ENCODE data around the gene UGT8.
"Not testable (repeated sequence)": the region's sequence is repeated elsewhere in the genome, so short reads cannot be mapped to it uniquely, and the experiment has no call there.

UGT8 gene

DNA sequence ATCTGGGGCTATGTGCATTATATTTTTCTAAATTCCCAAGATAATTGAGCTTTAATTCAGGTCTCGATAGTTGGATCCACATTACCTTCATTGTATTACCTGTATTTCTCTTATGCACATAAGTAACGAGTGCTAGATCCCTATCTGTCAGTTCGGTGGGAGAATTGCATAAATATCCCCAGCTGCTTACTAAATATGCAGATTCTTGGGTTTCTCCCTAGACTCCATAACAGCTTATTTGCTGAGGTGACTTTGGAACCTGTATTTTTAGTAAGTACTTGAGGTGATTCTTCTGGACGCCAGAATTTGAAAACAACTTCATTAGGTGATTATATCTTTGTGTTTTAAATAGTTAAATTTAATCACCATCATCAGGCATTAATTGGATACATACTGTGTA lies 15.0 kb downstream of the UGT8 start:
- no peak overlapping the region for H3K9ac ChIP-seq (ENCODE audit: low read length)
- no peaks in the 10 kb centered on the region for H3K9me3 ChIP-seq (ENCODE audit: control insufficient read depth, low read length)
- H3K36me3 ChIP-seq (ENCODE audit: control insufficient read depth, insufficient read depth, low read length, severe bottlenecking), result no peaks in the 10 kb centered on the region
- no peak overlapping the region for H3K4me3 ChIP-seq (ENCODE audit: low read length)
- DNase-seq (ENCODE audit: low read depth), result no peak
- no peaks in the 10 kb centered on the region for H3K4me1 ChIP-seq (ENCODE audit: control insufficient read depth, insufficient read depth, low read length)
- no peaks in the 10 kb centered on the region for H3K27me3 ChIP-seq (replicated peaks; ENCODE audit: control insufficient read depth, insufficient read depth, low read length)

DNA sequence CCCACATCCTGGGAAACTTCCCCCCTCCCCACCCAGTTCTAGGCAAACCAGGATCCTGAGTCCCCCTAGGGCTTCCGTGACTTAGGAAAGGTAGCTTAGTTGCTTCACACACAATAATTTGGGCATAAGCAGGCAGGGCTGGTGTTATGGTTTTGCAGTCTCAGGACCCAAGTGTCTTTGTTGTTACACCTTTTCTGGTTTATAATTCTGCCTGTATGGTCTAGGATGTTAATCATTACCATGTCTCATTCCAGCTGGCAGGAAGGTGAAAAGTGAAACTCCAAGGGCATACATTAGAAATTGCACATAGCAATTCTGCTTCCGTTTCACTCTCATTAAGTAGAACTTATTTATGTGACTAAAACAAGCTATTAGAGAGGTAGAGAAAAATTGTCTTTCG lies 16.8 kb downstream of the UGT8 start:
- DNase-seq (ENCODE audit: low read depth), result no peak
- H3K4me3 ChIP-seq (ENCODE audit: low read length), result no peak overlapping the region
- H3K9me3 ChIP-seq (ENCODE audit: control insufficient read depth, low read length), result no peaks in the 10 kb centered on the region
- no peaks in the 10 kb centered on the region for H3K4me1 ChIP-seq (ENCODE audit: control insufficient read depth, insufficient read depth, low read length)
- no peaks in the 10 kb centered on the region for H3K27me3 ChIP-seq (replicated peaks; ENCODE audit: control insufficient read depth, insufficient read depth, low read length)
- no peaks in the 10 kb centered on the region for H3K36me3 ChIP-seq (ENCODE audit: control insufficient read depth, insufficient read depth, low read length, severe bottlenecking)
- H3K9ac ChIP-seq (ENCODE audit: low read length), result no peak overlapping the region

DNA sequence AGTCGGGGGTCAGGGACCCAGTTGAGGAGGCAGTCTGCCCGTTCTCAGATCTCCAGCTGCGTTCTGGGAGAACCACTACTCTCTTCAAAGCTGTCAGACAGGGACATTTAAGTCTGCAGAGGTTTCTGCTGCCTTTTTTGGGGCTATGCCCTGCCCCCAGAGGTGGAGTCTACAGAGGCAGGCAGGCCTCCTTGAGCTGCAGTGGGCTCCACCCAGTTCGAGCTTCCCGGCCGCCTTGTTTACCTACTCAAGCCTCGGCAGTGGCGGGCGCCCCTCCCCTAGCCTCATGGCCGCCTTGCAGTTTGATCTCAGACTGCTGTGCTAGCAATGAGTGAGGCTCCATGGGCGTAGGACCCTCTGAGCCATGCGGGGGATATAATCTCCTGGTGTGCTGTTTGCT lies 17.4 kb downstream of the UGT8 start:
- H3K27me3 ChIP-seq (replicated peaks; ENCODE audit: control insufficient read depth, insufficient read depth, low read length); H3K36me3 ChIP-seq (ENCODE audit: control insufficient read depth, insufficient read depth, low read length, severe bottlenecking); DNase-seq (ENCODE audit: low read depth); H3K9me3 ChIP-seq (ENCODE audit: control insufficient read depth, low read length); H3K4me1 ChIP-seq (ENCODE audit: control insufficient read depth, insufficient read depth, low read length); H3K4me3 ChIP-seq (ENCODE audit: low read length); H3K9ac ChIP-seq (ENCODE audit: low read length): not testable (repeated sequence)

DNA sequence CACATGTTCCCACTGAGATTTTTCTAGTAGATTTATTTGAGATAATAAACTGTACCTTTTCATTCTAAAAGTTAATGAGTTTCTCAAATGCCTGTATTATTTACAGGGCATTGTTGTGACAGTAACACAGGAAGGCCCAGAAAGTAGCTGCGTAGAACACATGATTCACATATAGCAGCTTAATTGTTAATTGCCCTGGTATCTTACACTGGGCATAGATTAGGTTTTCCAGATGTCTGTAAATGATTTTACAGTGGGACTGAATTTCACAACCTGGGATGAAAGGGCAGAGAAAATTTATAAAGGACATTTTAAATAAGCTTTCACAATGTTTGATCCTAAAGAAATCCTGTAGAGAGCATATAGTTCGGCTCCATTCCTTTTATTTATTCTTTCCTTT lies 27.6 kb downstream of the UGT8 start:
- DNase-seq (ENCODE audit: low read depth), result no peak
- Histone ChIP-seq H3K9me3 (ENCODE audit: control insufficient read depth, low read length) (no peaks in the 10 kb centered on the region), H3K4me1 (ENCODE audit: control insufficient read depth, insufficient read depth, low read length) (no peaks in the 10 kb centered on the region), H3K9ac (ENCODE audit: low read length) (no peak overlapping the region), H3K36me3 (ENCODE audit: control insufficient read depth, insufficient read depth, low read length, severe bottlenecking) (no peaks in the 10 kb centered on the region), H3K27me3 (replicated peaks; ENCODE audit: control insufficient read depth, insufficient read depth, low read length) (no peaks in the 10 kb centered on the region), H3K4me3 (ENCODE audit: low read length) (no peak overlapping the region)

DNA sequence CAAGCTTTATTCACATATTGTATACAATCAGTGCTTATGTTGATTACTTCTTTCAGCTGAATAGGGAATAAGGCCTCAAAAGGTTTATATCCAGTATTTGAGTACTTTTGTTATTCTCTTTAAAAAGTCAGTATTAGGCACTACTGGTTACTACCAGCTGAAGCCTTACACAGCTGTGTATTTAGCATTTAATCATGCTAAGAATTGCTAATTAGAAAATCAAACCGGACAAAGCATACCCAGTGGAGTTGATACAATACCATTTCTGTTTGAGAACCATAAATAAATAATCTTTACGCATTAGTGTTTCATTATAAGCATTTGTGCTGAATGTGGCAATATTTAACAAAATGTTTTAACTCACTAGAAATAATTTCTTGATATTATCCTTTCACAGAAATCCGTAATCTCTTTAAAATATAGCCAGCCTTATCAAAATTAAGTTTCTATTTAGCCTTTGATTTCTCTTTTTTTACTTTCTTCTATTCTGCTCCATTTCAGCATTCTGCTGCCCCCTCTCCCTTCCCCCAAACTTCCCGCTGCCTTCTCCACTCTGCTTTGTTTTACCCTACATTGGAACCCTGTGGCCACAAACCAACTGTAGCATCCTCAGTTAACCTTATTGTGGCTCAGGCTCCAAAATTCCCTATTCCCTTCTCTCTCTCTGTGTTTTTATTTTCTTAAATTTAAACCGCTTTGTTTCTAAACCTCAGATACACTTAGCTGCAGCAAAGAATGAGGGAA lies 37.8 kb downstream of the UGT8 start:
- DNase-seq (ENCODE audit: low read depth), result no peak
- no peak overlapping the region for H3K4me3 ChIP-seq (ENCODE audit: low read length)
- no peaks in the 10 kb centered on the region for H3K4me1 ChIP-seq (ENCODE audit: control insufficient read depth, insufficient read depth, low read length)
- H3K36me3 ChIP-seq (ENCODE audit: control insufficient read depth, insufficient read depth, low read length, severe bottlenecking), result no peaks in the 10 kb centered on the region
- no peaks in the 10 kb centered on the region for H3K9me3 ChIP-seq (ENCODE audit: control insufficient read depth, low read length)
- H3K27me3 ChIP-seq (replicated peaks; ENCODE audit: control insufficient read depth, insufficient read depth, low read length), result no peaks in the 10 kb centered on the region
- H3K9ac ChIP-seq (ENCODE audit: low read length), result no peak overlapping the region

DNA sequence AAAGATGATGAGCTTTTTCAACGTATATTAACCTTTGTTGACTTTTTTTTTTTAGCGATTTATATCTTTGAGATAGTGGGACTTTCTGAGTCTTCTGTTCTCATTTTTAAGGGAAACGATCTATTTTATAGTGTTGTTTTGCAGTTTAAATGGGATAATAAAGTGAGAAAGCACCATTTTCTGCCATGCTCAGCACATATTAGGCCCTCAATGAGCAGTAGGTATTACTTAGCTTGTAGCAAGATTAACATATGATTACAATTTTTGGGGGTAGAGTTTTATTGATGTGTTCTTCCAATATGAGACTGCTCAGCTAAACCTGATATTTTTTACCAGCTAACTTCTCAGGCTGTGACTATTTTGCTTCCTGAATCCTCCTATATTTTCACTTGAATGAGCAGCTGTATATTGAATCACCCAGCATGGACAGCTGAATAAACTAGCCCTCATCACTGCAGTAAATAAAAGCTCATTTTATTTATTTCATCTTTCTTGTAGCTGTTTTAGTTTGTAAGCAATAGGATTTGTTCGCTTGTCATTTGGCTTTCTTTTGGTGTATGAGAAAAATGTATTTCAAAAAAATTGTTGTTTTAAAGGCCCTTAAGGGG lies 43.7 kb downstream of the UGT8 start:
- Histone ChIP-seq H3K9me3 (ENCODE audit: control insufficient read depth, low read length) (no peaks in the 10 kb centered on the region), H3K27me3 (replicated peaks; ENCODE audit: control insufficient read depth, insufficient read depth, low read length) (no peaks in the 10 kb centered on the region), H3K4me1 (ENCODE audit: control insufficient read depth, insufficient read depth, low read length) (no peaks in the 10 kb centered on the region), H3K36me3 (ENCODE audit: control insufficient read depth, insufficient read depth, low read length, severe bottlenecking) (no peaks in the 10 kb centered on the region), H3K4me3 (ENCODE audit: low read length) (no peak overlapping the region), H3K9ac (ENCODE audit: low read length) (no peak overlapping the region)
- DNase-seq (ENCODE audit: low read depth), result no peak

DNA sequence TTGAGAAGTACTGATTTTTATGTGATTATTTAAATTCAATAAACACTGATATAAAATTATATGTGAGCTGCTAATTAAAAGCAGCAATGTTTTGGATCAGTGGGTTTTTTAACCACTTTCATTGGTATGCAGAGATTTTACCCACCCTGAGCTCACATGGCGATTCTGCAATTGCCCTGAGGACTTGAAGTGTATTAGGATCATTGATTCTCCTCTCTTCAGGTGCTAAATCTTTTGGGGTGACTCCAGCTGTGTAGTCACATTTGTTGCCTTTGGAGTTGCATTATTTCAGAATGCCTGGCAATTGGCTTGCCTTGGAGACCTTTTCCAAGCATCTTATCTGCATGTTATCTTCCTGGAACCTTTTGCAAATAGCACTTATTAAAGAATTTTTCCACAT lies 51.3 kb downstream of the UGT8 start:
- no peak for DNase-seq (ENCODE audit: low read depth)
- no peaks in the 10 kb centered on the region for H3K4me1 ChIP-seq (ENCODE audit: control insufficient read depth, insufficient read depth, low read length)
- H3K27me3 ChIP-seq (replicated peaks; ENCODE audit: control insufficient read depth, insufficient read depth, low read length), result no peaks in the 10 kb centered on the region
- no peak overlapping the region for H3K9ac ChIP-seq (ENCODE audit: low read length)
- no peak overlapping the region for H3K4me3 ChIP-seq (ENCODE audit: low read length)
- H3K36me3 ChIP-seq (ENCODE audit: control insufficient read depth, insufficient read depth, low read length, severe bottlenecking), result no peaks in the 10 kb centered on the region
- H3K9me3 ChIP-seq (ENCODE audit: control insufficient read depth, low read length), result no peaks in the 10 kb centered on the region

DNA sequence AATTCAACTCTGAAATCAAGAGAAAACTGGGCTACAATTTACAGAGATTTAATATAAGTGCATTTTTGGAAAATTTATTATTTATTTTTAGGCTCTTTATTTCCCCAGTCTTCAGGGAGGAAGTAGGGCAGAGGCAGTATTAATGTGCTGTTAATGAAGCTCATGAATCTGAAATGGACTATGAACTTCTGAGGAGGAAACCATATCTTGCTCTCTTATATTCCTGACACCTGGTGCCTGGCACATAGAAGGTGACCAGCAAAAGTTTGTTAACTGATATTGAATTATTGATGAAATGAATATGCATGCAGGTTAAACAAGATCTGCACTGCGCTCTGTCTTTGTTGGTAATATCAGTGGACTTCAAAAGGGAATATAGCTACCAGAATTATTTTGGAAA lies 55.1 kb downstream of the UGT8 start:
- no peak overlapping the region for H3K4me3 ChIP-seq (ENCODE audit: low read length)
- no peaks in the 10 kb centered on the region for H3K36me3 ChIP-seq (ENCODE audit: control insufficient read depth, insufficient read depth, low read length, severe bottlenecking)
- H3K27me3 ChIP-seq (replicated peaks; ENCODE audit: control insufficient read depth, insufficient read depth, low read length), result no peaks in the 10 kb centered on the region
- H3K9me3 ChIP-seq (ENCODE audit: control insufficient read depth, low read length), result no peaks in the 10 kb centered on the region
- DNase-seq (ENCODE audit: low read depth), result no peak
- no peak overlapping the region for H3K9ac ChIP-seq (ENCODE audit: low read length)
- no peaks in the 10 kb centered on the region for H3K4me1 ChIP-seq (ENCODE audit: control insufficient read depth, insufficient read depth, low read length)

DNA sequence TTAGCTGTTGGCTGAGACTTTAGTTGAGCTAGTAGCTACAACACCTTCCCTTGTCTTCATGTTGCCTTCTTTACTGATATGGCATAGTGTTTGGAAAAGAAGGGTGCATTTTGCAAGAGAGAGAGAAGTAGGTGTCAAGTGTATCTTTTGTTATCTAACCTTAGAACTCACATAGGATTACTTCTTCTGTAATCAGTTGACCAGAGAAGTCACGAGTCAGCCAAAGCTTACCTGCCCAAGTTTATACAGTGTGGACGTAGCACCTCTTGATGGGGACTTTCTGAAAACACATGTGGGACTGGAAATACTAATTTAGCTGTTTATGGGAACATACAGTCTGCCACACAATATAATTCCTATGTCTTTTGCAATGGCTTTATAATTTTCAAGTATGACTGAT lies 56.0 kb downstream of the UGT8 start:
- no peaks in the 10 kb centered on the region for H3K9me3 ChIP-seq (ENCODE audit: control insufficient read depth, low read length)
- no peaks in the 10 kb centered on the region for H3K27me3 ChIP-seq (replicated peaks; ENCODE audit: control insufficient read depth, insufficient read depth, low read length)
- DNase-seq (ENCODE audit: low read depth), result no peak
- no peak overlapping the region for H3K4me3 ChIP-seq (ENCODE audit: low read length)
- no peaks in the 10 kb centered on the region for H3K4me1 ChIP-seq (ENCODE audit: control insufficient read depth, insufficient read depth, low read length)
- H3K36me3 ChIP-seq (ENCODE audit: control insufficient read depth, insufficient read depth, low read length, severe bottlenecking), result no peaks in the 10 kb centered on the region
- H3K9ac ChIP-seq (ENCODE audit: low read length), result no peak overlapping the region

DNA sequence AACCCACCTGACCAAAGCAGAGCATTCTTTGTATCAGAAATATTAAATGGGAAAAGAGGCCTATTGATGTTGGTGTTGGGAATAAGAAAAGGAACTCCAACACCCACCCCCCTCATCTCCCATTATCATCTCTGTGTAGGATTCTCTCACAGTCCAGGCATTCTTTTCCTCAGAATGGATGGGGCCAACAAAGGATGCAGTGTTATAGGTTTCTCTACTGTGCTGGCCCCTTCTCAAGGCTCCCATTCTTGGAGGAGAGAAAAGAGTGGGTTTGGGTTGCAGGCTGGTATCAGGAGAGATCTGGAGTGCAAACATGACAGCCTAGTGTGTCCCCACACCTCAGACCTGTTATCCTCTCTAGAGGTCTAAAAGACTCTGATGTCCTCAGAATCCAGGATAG lies 59.6 kb downstream of the UGT8 start:
- no peak for DNase-seq (ENCODE audit: low read depth)
- no peaks in the 10 kb centered on the region for H3K36me3 ChIP-seq (ENCODE audit: control insufficient read depth, insufficient read depth, low read length, severe bottlenecking)
- H3K27me3 ChIP-seq (replicated peaks; ENCODE audit: control insufficient read depth, insufficient read depth, low read length), result no peaks in the 10 kb centered on the region
- H3K4me1 ChIP-seq (ENCODE audit: control insufficient read depth, insufficient read depth, low read length), result no peaks in the 10 kb centered on the region
- no peak overlapping the region for H3K9ac ChIP-seq (ENCODE audit: low read length)
- H3K4me3 ChIP-seq (ENCODE audit: low read length), result no peak overlapping the region
- no peaks in the 10 kb centered on the region for H3K9me3 ChIP-seq (ENCODE audit: control insufficient read depth, low read length)

DNA sequence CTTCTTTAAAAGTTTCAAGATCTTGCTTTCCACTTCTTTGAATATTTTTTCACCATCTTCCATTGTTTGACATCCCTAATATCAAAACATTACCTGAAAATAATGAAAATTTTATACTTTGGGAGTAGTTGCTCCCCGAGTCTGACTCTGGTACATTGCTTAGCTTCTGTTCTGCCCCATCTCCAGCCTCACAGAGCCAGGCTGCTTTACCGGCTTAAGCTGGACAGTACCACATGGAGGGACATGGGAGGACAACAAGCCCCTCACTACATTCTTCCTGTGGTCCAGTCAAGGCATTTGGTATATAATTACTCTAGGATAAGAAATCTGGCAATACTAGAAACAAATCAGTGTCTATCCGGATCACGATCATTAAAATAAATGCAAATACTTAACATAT lies 60.2 kb downstream of the UGT8 start:
- DNase-seq (ENCODE audit: low read depth), result no peak
- Histone ChIP-seq H3K36me3 (ENCODE audit: control insufficient read depth, insufficient read depth, low read length, severe bottlenecking) (no peaks in the 10 kb centered on the region), H3K9me3 (ENCODE audit: control insufficient read depth, low read length) (no peaks in the 10 kb centered on the region), H3K4me3 (ENCODE audit: low read length) (no peak overlapping the region), H3K9ac (ENCODE audit: low read length) (no peak overlapping the region), H3K27me3 (replicated peaks; ENCODE audit: control insufficient read depth, insufficient read depth, low read length) (no peaks in the 10 kb centered on the region), H3K4me1 (ENCODE audit: control insufficient read depth, insufficient read depth, low read length) (no peaks in the 10 kb centered on the region)

Measured in adipocyte (in vitro differentiated cells).